ENCODE results near the gene CSAD.

GRCh38 chr12:53179687-53180219 is 972 bp downstream of the CSAD start:
- TF ChIP-seq, protein P1, sequence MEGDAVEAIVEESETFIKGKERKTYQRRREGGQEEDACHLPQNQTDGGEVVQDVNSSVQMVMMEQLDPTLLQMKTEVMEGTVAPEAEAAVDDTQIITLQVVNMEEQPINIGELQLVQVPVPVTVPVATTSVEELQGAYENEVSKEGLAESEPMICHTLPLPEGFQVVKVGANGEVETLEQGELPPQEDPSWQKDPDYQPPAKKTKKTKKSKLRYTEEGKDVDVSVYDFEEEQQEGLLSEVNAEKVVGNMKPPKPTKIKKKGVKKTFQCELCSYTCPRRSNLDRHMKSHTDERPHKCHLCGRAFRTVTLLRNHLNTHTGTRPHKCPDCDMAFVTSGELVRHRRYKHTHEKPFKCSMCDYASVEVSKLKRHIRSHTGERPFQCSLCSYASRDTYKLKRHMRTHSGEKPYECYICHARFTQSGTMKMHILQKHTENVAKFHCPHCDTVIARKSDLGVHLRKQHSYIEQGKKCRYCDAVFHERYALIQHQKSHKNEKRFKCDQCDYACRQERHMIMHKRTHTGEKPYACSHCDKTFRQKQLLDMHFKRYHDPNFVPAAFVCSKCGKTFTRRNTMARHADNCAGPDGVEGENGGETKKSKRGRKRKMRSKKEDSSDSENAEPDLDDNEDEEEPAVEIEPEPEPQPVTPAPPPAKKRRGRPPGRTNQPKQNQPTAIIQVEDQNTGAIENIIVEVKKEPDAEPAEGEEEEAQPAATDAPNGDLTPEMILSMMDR (IDR thresholded peaks at IDR 0.05): no peak
- TF ChIP-seq POLR2A (IDR thresholded peaks at IDR 0.05): no peak

Data from testis (tissue), 2 donors.